A549 (cell line): ENCODE measurements around the gene FZD10. TPM values are rescaled to one million over a fixed set of nuclear protein-coding genes. Genes with fewer than 3 reads are reported as not detected.

ENCODE experiments used
- ATAC-seq, 2 experiments: fragments of 200-7000 bp in 1 of 2; fragments of >200 bp in 1 of 2; cut with Nextera tagmentation in 1 of 2; cut with Tn5 transposase in 1 of 2; 3 replicates each; pipeline versions ENCODE4 v1.8.0 to v1.9.1; 2018 to 2020; ENCODE audit warnings: mild to moderate bottlenecking in 1 of 2, moderate library complexity in 1 of 2
- CTCF ChIA-PET: fragments of 300-600 bp; sonication (Branson Sonifier 250); formaldehyde crosslinking; extraction: SDS; loops from one replicate; lab custom pipeline; 2021; ENCODE audit warnings: antibody characterized with exemption, inconsistent platforms; lab: Yijun Ruan, JAX
- POLR2A ChIA-PET: fragments of 350-600 bp; formaldehyde crosslinking; extraction: SDS; loops from one replicate; lab custom pipeline; 2021; ENCODE audit warnings: antibody characterized with exemption, inconsistent platforms; lab: Yijun Ruan, JAX
- DNase-seq, 2 experiments: peaks; one replicate each; pipeline versions ENCODE4 v3.0.0 to v3.0.0-alpha.2; 2011 to 2016; ENCODE audit warnings: low read depth in 1 of 2, low spot score in 1 of 2
- FAIRE-seq: peaks from 2 replicates; lab custom pipeline; 2011; peaks lifted over from hg19 to GRCh38; lab: Jason Lieb, UNC
- H3K27ac ChIP-seq, 2 experiments: fragments of >200 bp; sonication (Bioruptor Twin); formaldehyde crosslinking; 3 replicates each; pipeline ENCODE4 v1.5.1; 2016 to 2017
- H3K4me1 ChIP-seq: fragments of >200 bp; sonication (Bioruptor Twin); formaldehyde crosslinking; 3 replicates; pipeline ENCODE4 v1.6.1; 2016
- H3K4me2 ChIP-seq: fragments of >200 bp; sonication (Bioruptor Twin); formaldehyde crosslinking; 3 replicates; pipeline ENCODE4 v1.6.1; 2016
- H3K4me3 ChIP-seq: fragments of >200 bp; sonication (Bioruptor Twin); formaldehyde crosslinking; 3 replicates; pipeline ENCODE4 v1.5.1; 2016
- H3K9me3 ChIP-seq: fragments of >200 bp; sonication (Bioruptor Twin); formaldehyde crosslinking; 3 replicates; pipeline ENCODE4 v1.6.1; 2016
- CBX8 ChIP-seq: fragments of 200-600 bp; sonication (generic); IDR thresholded peaks from 2 replicates; pipeline ENCODE4 v1.6.1; 2016
- EHMT2 ChIP-seq: fragments of 200-600 bp; sonication (generic); IDR thresholded peaks from 2 replicates; pipeline ENCODE4 v1.6.1; 2016; ENCODE audit warnings: antibody characterized with exemption, low read depth, mild to moderate bottlenecking, moderate library complexity
- EP300 ChIP-seq, 2 experiments: fragments of >200 bp; sonication (Bioruptor Twin); formaldehyde crosslinking; IDR thresholded peaks; 2 replicates in 1 of 2; 3 replicates in 1 of 2; pipeline ENCODE4 v1.6.1; 2016 to 2017
- ESRRA ChIP-seq: fragments of 150-350 bp; IDR thresholded peaks from 2 replicates; pipeline ENCODE4 v1.6.1; 2014; ENCODE audit warnings: mild to moderate bottlenecking, low read length, borderline replicate concordance
- FOSB ChIP-seq: fragments of 250-450 bp; sonication (Bioruptor Pico); IDR thresholded peaks from 2 replicates; pipeline ENCODE4 v1.5.0; 2020; ENCODE audit warnings: mild to moderate bottlenecking, moderate library complexity
- GATA3 ChIP-seq: IDR thresholded peaks from 2 replicates; pipeline ENCODE4 v1.6.1; 2012; ENCODE audit warnings: borderline replicate concordance
- HEYL ChIP-seq: fragments of 250-450 bp; sonication (Bioruptor Pico); IDR thresholded peaks from 2 replicates; pipeline ENCODE4 v1.8.0; 2021; ENCODE audit warnings: mild to moderate bottlenecking, moderate library complexity
- HOXB5 ChIP-seq: fragments of 250-450 bp; sonication (Bioruptor Pico); IDR thresholded peaks from 2 replicates; pipeline ENCODE4 v1.5.0; 2020; ENCODE audit warnings: mild to moderate bottlenecking, moderate library complexity
- JUNB ChIP-seq: fragments of >200 bp; sonication (Bioruptor Twin); formaldehyde crosslinking; IDR thresholded peaks from 2 replicates; pipeline ENCODE4 v1.6.1; 2016
- KDM5A ChIP-seq: fragments of 200-600 bp; sonication (generic); IDR thresholded peaks from 2 replicates; pipeline ENCODE4 v1.6.1; 2016; ENCODE audit warnings: antibody characterized with exemption, mild to moderate bottlenecking
- MAZ ChIP-seq: fragments of 150-350 bp; IDR thresholded peaks from 2 replicates; pipeline ENCODE4 v1.6.1; 2014; ENCODE audit warnings: antibody characterized with exemption, low read depth, low read length, borderline replicate concordance
- NR3C1 ChIP-seq: fragments of >200 bp; sonication (Bioruptor Twin); formaldehyde crosslinking; IDR thresholded peaks from 3 replicates; pipeline ENCODE4 v1.6.1; 2017
- PHF8 ChIP-seq: fragments of 200-600 bp; sonication (generic); IDR thresholded peaks from 2 replicates; pipeline ENCODE4 v1.6.1; 2016; ENCODE audit warnings: low read depth, mild to moderate bottlenecking, antibody characterized with exemption, moderate library complexity, borderline replicate concordance
- POLR2AphosphoS2 ChIP-seq: conservative IDR thresholded peaks from 2 replicates; pipeline ENCODE4 v1.6.1; 2012; ENCODE audit warnings: low read length, improper control_type of control experiment, inconsistent platforms
- SMC3 ChIP-seq: fragments of >200 bp; sonication (Bioruptor Twin); formaldehyde crosslinking; IDR thresholded peaks from 3 replicates; pipeline ENCODE4 v1.6.1; 2018; ENCODE audit warnings: inconsistent platforms
- SREBF2 ChIP-seq: fragments of 450-650 bp; IDR thresholded peaks from 2 replicates; pipeline ENCODE4 v1.6.1; 2014; ENCODE audit warnings: mild to moderate bottlenecking, moderate library complexity
- TFCP2L1 ChIP-seq: fragments of 250-450 bp; sonication (Bioruptor Pico); IDR thresholded peaks from 2 replicates; pipeline ENCODE4 v1.5.0; 2021; ENCODE audit warnings: mild to moderate bottlenecking
- TP53 ChIP-seq: fragments of 250-450 bp; sonication (Bioruptor Pico); IDR thresholded peaks from 2 replicates; pipeline ENCODE4 v1.5.0; 2021; ENCODE audit warnings: mild to moderate bottlenecking, moderate library complexity
- ZFP36 ChIP-seq: fragments of 450-650 bp; IDR thresholded peaks from 2 replicates; pipeline ENCODE4 v1.6.1; 2014; ENCODE audit warnings: borderline replicate concordance; ENCODE audit not compliant: partially characterized antibody
- ZNF302 ChIP-seq: fragments of 250-450 bp; sonication (Bioruptor Pico); IDR thresholded peaks from 2 replicates; pipeline ENCODE4 v1.9.0; 2021; ENCODE audit warnings: inconsistent platforms, mild to moderate bottlenecking, moderate library complexity
- WGBS: methylation state at CpG from one replicate; pipeline ENCODE4 v1.1.6; 2017; ENCODE audit errors: missing lambda C conversion rate; 5-methylcytosine and 5-hydroxymethylcytosine counted together
- polyA plus RNA-seq, 4 experiments: library from polyadenylated mRNA; depleted of rRNA in 3 of 4; stranded (reverse); fragments of >200 nt; fragmentation: RNase III in 1 of 4; extraction: RNeasy Plus Mini Kit Qiagen cat#74134 plus additional on column Dnase treatment in 1 of 4; gene quantifications; 2 replicates in 3 of 4; 3 replicates in 1 of 4; pipeline ENCODE4 v1.2.3, GENCODE V29; 2011 to 2017
- TF ChIP-seq, protein P1 (sequence below): IDR thresholded peaks from 2 replicates; pipeline ENCODE4 v1.6.1; 2012
- TF ChIP-seq, protein P2 (sequence below): fragments of 200-600 bp; sonication (generic); IDR thresholded peaks from 2 replicates; pipeline ENCODE4 v1.6.1; 2016; ENCODE audit warnings: antibody characterized with exemption, mild to moderate bottlenecking, moderate library complexity
- TF ChIP-seq, protein P3 (sequence below): fragments of >200 bp; sonication (Bioruptor Twin); formaldehyde crosslinking; IDR thresholded peaks from 3 replicates; pipeline ENCODE4 v1.5.1; 2016
- TF ChIP-seq, protein P4 (sequence below): IDR thresholded peaks from 2 replicates; pipeline ENCODE4 v1.6.1; 2012; ENCODE audit warnings: low read depth, borderline replicate concordance
- TF ChIP-seq, protein P5 (sequence below): fragments of 250-450 bp; sonication (Bioruptor Pico); IDR thresholded peaks from 2 replicates; pipeline ENCODE4 v1.5.0; 2021; ENCODE audit warnings: mild to moderate bottlenecking, moderate library complexity, borderline replicate concordance

FZD10 gene
- polyA plus RNA-seq, 2 of the 4 experiments (the other 2 are of a cell fraction) = not detected

DNA sequence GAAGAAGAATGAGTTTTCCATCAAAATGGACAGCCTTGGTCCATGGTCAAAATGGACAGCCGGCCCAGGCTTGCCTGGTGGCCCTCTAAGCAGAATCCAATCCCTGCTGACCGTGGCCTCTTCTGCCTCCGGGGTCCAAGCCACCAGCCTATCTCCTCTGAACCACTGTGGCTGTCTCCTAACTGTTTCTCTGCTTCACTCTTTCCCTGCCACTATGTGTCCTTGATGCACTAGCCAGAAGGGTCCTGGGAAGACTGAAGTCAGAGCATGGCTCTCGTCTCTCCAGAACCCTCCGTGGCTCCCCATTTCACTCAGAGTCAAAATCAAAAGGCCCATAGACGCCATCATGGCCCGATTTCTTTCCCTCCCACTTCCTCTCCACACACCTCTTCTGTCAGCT, 8.5 kb upstream of the FZD10 start:
- TF ChIP-seq FOSB (CRISPR knock-in tag) (no peak), KDM5A (no peak), SMC3 (no peak), HEYL (CRISPR knock-in tag) (no peak), HOXB5 (no peak), ESRRA (no peak), ZNF302 (CRISPR knock-in tag) (no peak), MAZ (no peak), EP300 (IDR thresholded peaks at IDR 0.05) (no peak), POLR2AphosphoS2 (no peak), CBX8 (no peak), TP53 (CRISPR knock-in tag) (no peak), ZFP36 (no peak), NR3C1 (no peak), EHMT2 (no peak)
- TF ChIP-seq, protein P1, sequence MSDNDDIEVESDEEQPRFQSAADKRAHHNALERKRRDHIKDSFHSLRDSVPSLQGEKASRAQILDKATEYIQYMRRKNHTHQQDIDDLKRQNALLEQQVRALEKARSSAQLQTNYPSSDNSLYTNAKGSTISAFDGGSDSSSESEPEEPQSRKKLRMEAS = no peak
- TF ChIP-seq, protein P2, sequence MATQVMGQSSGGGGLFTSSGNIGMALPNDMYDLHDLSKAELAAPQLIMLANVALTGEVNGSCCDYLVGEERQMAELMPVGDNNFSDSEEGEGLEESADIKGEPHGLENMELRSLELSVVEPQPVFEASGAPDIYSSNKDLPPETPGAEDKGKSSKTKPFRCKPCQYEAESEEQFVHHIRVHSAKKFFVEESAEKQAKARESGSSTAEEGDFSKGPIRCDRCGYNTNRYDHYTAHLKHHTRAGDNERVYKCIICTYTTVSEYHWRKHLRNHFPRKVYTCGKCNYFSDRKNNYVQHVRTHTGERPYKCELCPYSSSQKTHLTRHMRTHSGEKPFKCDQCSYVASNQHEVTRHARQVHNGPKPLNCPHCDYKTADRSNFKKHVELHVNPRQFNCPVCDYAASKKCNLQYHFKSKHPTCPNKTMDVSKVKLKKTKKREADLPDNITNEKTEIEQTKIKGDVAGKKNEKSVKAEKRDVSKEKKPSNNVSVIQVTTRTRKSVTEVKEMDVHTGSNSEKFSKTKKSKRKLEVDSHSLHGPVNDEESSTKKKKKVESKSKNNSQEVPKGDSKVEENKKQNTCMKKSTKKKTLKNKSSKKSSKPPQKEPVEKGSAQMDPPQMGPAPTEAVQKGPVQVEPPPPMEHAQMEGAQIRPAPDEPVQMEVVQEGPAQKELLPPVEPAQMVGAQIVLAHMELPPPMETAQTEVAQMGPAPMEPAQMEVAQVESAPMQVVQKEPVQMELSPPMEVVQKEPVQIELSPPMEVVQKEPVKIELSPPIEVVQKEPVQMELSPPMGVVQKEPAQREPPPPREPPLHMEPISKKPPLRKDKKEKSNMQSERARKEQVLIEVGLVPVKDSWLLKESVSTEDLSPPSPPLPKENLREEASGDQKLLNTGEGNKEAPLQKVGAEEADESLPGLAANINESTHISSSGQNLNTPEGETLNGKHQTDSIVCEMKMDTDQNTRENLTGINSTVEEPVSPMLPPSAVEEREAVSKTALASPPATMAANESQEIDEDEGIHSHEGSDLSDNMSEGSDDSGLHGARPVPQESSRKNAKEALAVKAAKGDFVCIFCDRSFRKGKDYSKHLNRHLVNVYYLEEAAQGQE = no peak
- TF ChIP-seq, protein P3, sequence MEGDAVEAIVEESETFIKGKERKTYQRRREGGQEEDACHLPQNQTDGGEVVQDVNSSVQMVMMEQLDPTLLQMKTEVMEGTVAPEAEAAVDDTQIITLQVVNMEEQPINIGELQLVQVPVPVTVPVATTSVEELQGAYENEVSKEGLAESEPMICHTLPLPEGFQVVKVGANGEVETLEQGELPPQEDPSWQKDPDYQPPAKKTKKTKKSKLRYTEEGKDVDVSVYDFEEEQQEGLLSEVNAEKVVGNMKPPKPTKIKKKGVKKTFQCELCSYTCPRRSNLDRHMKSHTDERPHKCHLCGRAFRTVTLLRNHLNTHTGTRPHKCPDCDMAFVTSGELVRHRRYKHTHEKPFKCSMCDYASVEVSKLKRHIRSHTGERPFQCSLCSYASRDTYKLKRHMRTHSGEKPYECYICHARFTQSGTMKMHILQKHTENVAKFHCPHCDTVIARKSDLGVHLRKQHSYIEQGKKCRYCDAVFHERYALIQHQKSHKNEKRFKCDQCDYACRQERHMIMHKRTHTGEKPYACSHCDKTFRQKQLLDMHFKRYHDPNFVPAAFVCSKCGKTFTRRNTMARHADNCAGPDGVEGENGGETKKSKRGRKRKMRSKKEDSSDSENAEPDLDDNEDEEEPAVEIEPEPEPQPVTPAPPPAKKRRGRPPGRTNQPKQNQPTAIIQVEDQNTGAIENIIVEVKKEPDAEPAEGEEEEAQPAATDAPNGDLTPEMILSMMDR = no peak
- TF ChIP-seq, protein P4, sequence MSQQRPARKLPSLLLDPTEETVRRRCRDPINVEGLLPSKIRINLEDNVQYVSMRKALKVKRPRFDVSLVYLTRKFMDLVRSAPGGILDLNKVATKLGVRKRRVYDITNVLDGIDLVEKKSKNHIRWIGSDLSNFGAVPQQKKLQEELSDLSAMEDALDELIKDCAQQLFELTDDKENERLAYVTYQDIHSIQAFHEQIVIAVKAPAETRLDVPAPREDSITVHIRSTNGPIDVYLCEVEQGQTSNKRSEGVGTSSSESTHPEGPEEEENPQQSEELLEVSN = no peak
- Histone ChIP-seq H3K4me1 (no peaks in the 10 kb centered on the region), H3K4me2 (no peak overlapping the region), H3K9me3 (no peaks in the 10 kb centered on the region), H3K27ac (no peak overlapping the region), H3K4me3 (no peak overlapping the region)
- POLR2A ChIA-PET = no interaction called here
- FAIRE-seq (no peak), DNase-seq (no peak), ATAC-seq (no peak)
- WGBS = 11% methylated on average over 7 of the region's 7 CpGs
- CTCF ChIA-PET = no interaction called here

DNA sequence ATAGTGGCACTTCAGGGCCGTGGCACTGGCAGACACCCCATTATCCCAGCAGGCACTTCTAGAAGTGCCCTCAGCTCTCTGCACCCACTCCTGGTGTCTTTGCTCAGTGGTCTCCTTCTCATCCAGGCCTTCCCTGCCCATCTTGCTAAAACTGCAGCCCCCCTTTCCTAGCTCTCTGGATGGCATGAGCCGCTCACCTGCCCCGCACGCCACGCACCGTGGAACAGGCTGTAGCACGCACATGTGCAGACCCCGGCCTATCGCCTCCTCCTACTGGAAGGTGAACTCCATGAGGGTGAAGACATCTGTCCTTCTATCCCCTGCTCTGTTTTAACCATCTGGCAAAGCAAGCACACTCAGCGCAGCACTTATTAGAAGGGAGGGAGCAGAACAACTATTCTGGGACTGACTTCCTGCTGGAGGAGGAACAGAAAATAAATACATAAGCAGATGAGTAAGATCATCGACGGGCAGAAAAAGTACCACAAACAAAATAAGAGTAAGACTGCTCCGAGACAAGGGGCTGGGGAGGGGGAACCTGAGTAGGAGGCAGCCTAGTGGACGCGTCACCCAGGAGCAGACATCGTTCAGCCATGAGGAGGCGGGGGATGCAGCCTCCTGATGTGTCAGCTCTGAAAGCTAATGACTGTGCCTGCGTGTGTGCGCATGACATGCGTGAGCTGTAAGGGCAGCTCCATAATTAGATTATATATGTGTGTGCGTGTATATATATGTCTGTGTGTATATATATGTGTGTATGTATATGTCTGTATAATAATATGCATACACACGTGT, 7.8 kb upstream of the FZD10 start:
- Histone ChIP-seq H3K4me1 (no peaks in the 10 kb centered on the region), H3K4me3 (no peak overlapping the region), H3K4me2 (no peak overlapping the region), H3K27ac (no peak overlapping the region), H3K9me3 (no peaks in the 10 kb centered on the region)
- no peak for TF ChIP-seq GATA3
- no peak for TF ChIP-seq SREBF2
- TF ChIP-seq, protein P5, sequence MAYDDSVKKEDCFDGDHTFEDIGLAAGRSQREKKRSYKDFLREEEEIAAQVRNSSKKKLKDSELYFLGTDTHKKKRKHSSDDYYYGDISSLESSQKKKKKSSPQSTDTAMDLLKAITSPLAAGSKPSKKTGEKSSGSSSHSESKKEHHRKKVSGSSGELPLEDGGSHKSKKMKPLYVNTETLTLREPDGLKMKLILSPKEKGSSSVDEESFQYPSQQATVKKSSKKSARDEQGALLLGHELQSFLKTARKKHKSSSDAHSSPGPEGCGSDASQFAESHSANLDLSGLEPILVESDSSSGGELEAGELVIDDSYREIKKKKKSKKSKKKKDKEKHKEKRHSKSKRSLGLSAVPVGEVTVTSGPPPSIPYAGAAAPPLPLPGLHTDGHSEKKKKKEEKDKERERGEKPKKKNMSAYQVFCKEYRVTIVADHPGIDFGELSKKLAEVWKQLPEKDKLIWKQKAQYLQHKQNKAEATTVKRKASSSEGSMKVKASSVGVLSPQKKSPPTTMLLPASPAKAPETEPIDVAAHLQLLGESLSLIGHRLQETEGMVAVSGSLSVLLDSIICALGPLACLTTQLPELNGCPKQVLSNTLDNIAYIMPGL (CRISPR knock-in tag) = no peak
- TF ChIP-seq PHF8 = no peak
- no peak for TF ChIP-seq CBX8
- TF ChIP-seq, protein P4 = no peak
- TF ChIP-seq ZFP36 = no peak
- TF ChIP-seq FOSB (CRISPR knock-in tag) = no peak
- TF ChIP-seq TFCP2L1 (CRISPR knock-in tag) = no peak
- TF ChIP-seq JUNB = no peak
- ChIA-PET CTCF (no interaction called here), POLR2A (no interaction called here)
- ATAC-seq = no peak
- FAIRE-seq = no peak
- no peak for DNase-seq
- 66% methylated on average over 22 of the region's 22 CpGs for WGBS
